ENCODE measurements around the gene KCNMA1. TPM values are rescaled to one million over a fixed set of nuclear protein-coding genes. Genes with fewer than 3 reads are reported as not detected.

Gene KCNMA1
- total RNA-seq, 1 experiment from 2014 or later, result 20.7 TPM

GRCh38 chr10:77291596-77292505 is 345.8 kb downstream of the KCNMA1 start:
- H3K27ac Mint-ChIP-seq (ENCODE audit: unreplicated experiment), result peak overlapping the region; percentile 68

GRCh38 chr10:77290528-77291155 is 347.0 kb downstream of the KCNMA1 start:
- no TSS peak for BruUV-seq (replicated peaks)
- no peaks in the 10 kb centered on the region for H3K27me3 Mint-ChIP-seq (ENCODE audit: insufficient read depth, unreplicated experiment)
- peak; percentile 36 for DNase-seq
- no peaks in the 10 kb centered on the region for H3K9me3 ChIP-seq
- ChIA-PET POLR2A (interaction anchor here (0.6 kb wide), 1 partner anchor 494 kb away, joined by 4 read pairs; no protein-coding TSS in a partner anchor), CTCF (no interaction called here)
- H3K4me3 Mint-ChIP-seq (ENCODE audit: unreplicated experiment), result peak overlapping the region; percentile 37
- H3K4me3 ChIP-seq (ENCODE audit: low read depth, low read length), result no peak overlapping the region
- H3K4me1 ChIP-seq, result peaks cover 88% of the 10 kb centered on the region
- no peaks in the 10 kb centered on the region for H3K36me3 ChIP-seq (ENCODE audit: control insufficient read depth, insufficient read depth, low read length)
- TF ChIP-seq, protein P1, sequence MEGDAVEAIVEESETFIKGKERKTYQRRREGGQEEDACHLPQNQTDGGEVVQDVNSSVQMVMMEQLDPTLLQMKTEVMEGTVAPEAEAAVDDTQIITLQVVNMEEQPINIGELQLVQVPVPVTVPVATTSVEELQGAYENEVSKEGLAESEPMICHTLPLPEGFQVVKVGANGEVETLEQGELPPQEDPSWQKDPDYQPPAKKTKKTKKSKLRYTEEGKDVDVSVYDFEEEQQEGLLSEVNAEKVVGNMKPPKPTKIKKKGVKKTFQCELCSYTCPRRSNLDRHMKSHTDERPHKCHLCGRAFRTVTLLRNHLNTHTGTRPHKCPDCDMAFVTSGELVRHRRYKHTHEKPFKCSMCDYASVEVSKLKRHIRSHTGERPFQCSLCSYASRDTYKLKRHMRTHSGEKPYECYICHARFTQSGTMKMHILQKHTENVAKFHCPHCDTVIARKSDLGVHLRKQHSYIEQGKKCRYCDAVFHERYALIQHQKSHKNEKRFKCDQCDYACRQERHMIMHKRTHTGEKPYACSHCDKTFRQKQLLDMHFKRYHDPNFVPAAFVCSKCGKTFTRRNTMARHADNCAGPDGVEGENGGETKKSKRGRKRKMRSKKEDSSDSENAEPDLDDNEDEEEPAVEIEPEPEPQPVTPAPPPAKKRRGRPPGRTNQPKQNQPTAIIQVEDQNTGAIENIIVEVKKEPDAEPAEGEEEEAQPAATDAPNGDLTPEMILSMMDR (IDR thresholded peaks at IDR 0.05; ENCODE audit: insufficient read depth in 1 of 2, low read depth in 1 of 2, low read length in 1 of 2, severe bottlenecking in 1 of 2, unreplicated experiment in 1 of 2), result no peak
- H3K36me3 Mint-ChIP-seq (ENCODE audit: insufficient read depth, unreplicated experiment), result peaks cover 9% of the 10 kb centered on the region
- H3K27ac Mint-ChIP-seq (ENCODE audit: unreplicated experiment), result peak overlapping the region; percentile 68
- H3K4me1 Mint-ChIP-seq (ENCODE audit: low read depth, unreplicated experiment), result peaks cover 60% of the 10 kb centered on the region
- intact Hi-C loops (cut with micrococcal nuclease; ENCODE audit: unreplicated experiment), result loop anchor here (10.0 kb wide), 1 partner anchor 204 kb away; no protein-coding TSS in a partner anchor
- H3K27me3 ChIP-seq (replicated peaks; ENCODE audit: control insufficient read depth, insufficient read depth, low read length), result no peaks in the 10 kb centered on the region
- H3K9me3 Mint-ChIP-seq (ENCODE audit: unreplicated experiment), result no peaks in the 10 kb centered on the region

More at GRCh38 chr10:77291596-77292505, 345.8 kb downstream of the KCNMA1 start:
- Histone ChIP-seq H3K4me1 (peaks cover 85% of the 10 kb centered on the region), H3K36me3 (ENCODE audit: control insufficient read depth, insufficient read depth, low read length) (no peaks in the 10 kb centered on the region), H3K27me3 (replicated peaks; ENCODE audit: control insufficient read depth, insufficient read depth, low read length) (no peaks in the 10 kb centered on the region), H3K4me3 (ENCODE audit: low read depth, low read length) (no peak overlapping the region), H3K9me3 (no peaks in the 10 kb centered on the region)
- BruUV-seq (replicated peaks), result no TSS peak
- POLR2A ChIA-PET, result no interaction called here
- Mint-ChIP-seq H3K4me1 (ENCODE audit: low read depth, unreplicated experiment) (peaks cover 50% of the 10 kb centered on the region), H3K27me3 (ENCODE audit: insufficient read depth, unreplicated experiment) (no peaks in the 10 kb centered on the region), H3K4me3 (ENCODE audit: unreplicated experiment) (no peak overlapping the region), H3K36me3 (ENCODE audit: insufficient read depth, unreplicated experiment) (peaks cover 9% of the 10 kb centered on the region), H3K9me3 (ENCODE audit: unreplicated experiment) (no peaks in the 10 kb centered on the region)
- TF ChIP-seq, protein P1 (IDR thresholded peaks at IDR 0.05; ENCODE audit: insufficient read depth in 1 of 2, low read depth in 1 of 2, low read length in 1 of 2, severe bottlenecking in 1 of 2, unreplicated experiment in 1 of 2), result no peak
- CTCF ChIA-PET, result no interaction called here
- intact Hi-C loops (cut with micrococcal nuclease; ENCODE audit: unreplicated experiment), result loop anchor here (10.0 kb wide), 1 partner anchor 203 kb away; no protein-coding TSS in a partner anchor
- peak; percentile 40 to 75 for DNase-seq

GRCh38 chr10:77289790-77290189 is 347.8 kb downstream of the KCNMA1 start:
- Histone ChIP-seq H3K4me3 (ENCODE audit: low read depth, low read length) (no peak overlapping the region), H3K4me1 (peaks cover 95% of the 10 kb centered on the region), H3K36me3 (ENCODE audit: control insufficient read depth, insufficient read depth, low read length) (no peaks in the 10 kb centered on the region), H3K27me3 (replicated peaks; ENCODE audit: control insufficient read depth, insufficient read depth, low read length) (no peaks in the 10 kb centered on the region), H3K9me3 (no peaks in the 10 kb centered on the region)
- POLR2A ChIA-PET, result no interaction called here
- TF ChIP-seq, protein P1 (IDR thresholded peaks at IDR 0.05; ENCODE audit: insufficient read depth in 1 of 2, low read depth in 1 of 2, low read length in 1 of 2, severe bottlenecking in 1 of 2, unreplicated experiment in 1 of 2), result no peak
- Mint-ChIP-seq H3K9me3 (ENCODE audit: unreplicated experiment) (no peaks in the 10 kb centered on the region), H3K4me1 (ENCODE audit: low read depth, unreplicated experiment) (peaks cover 62% of the 10 kb centered on the region), H3K27ac (ENCODE audit: unreplicated experiment) (no peak overlapping the region), H3K27me3 (ENCODE audit: insufficient read depth, unreplicated experiment) (no peaks in the 10 kb centered on the region), H3K36me3 (ENCODE audit: insufficient read depth, unreplicated experiment) (peaks cover 9% of the 10 kb centered on the region), H3K4me3 (ENCODE audit: unreplicated experiment) (no peak overlapping the region)
- DNase-seq, result no peak
- CTCF ChIA-PET, result no interaction called here
- intact Hi-C loops (cut with micrococcal nuclease; ENCODE audit: unreplicated experiment), result loop anchor here (2.0 to 10.0 kb wide), 4 partner anchors 102 to 947 kb away; no protein-coding TSS in a partner anchor
- BruUV-seq (replicated peaks), result no TSS peak
